KMS-11 (cell line): ENCODE results near the gene ICOS.

Experiments
- H2AFZ ChIP-seq: fragments of 200-600 bp; sonication (generic); 2 replicates; pipeline ENCODE4 v1.6.1; 2016; ENCODE audit warnings: antibody characterized with exemption, mixed run types, low read depth
- H3K27ac ChIP-seq: fragments of 200-600 bp; sonication (generic); 2 replicates; pipeline ENCODE4 v1.6.1; 2016; ENCODE audit warnings: mild to moderate bottlenecking, mixed run types
- H3K27me3 ChIP-seq: fragments of 200-600 bp; sonication (generic); 2 replicates; pipeline ENCODE4 v1.6.1; 2017; ENCODE audit warnings: mild to moderate bottlenecking, low read depth, mixed run types, moderate library complexity; ENCODE audit not compliant: insufficient read depth
- H3K36me3 ChIP-seq: fragments of 200-600 bp; sonication (generic); 2 replicates; pipeline ENCODE4 v1.6.1; 2017; ENCODE audit warnings: mild to moderate bottlenecking, mixed run types; ENCODE audit not compliant: insufficient read depth
- H3K4me1 ChIP-seq: fragments of 200-600 bp; sonication (generic); 2 replicates; pipeline ENCODE4 v1.6.1; 2016; ENCODE audit warnings: mild to moderate bottlenecking, low read depth, mixed run types; ENCODE audit not compliant: poor library complexity, severe bottlenecking
- H3K4me2 ChIP-seq: fragments of 200-600 bp; sonication (generic); 2 replicates; pipeline ENCODE4 v1.7.0; 2016; ENCODE audit warnings: mild to moderate bottlenecking, mixed run types
- H3K4me3 ChIP-seq: fragments of 200-600 bp; sonication (generic); IDR thresholded peaks from 2 replicates; pipeline ENCODE4 v1.6.1; 2017; ENCODE audit warnings: low read depth, low read length, mixed read lengths; ENCODE audit not compliant: insufficient read depth
- H3K79me2 ChIP-seq: fragments of 200-600 bp; sonication (generic); 2 replicates; pipeline ENCODE4 v1.6.1; 2016; ENCODE audit warnings: low read depth, mixed run types; ENCODE audit not compliant: insufficient read depth
- H3K9ac ChIP-seq: fragments of 200-600 bp; sonication (generic); 2 replicates; pipeline ENCODE4 v1.6.1; 2016; ENCODE audit warnings: mild to moderate bottlenecking, mixed run types
- H4K20me1 ChIP-seq: fragments of 200-600 bp; sonication (generic); 2 replicates; pipeline ENCODE4 v1.6.1; 2016; ENCODE audit warnings: mild to moderate bottlenecking, mixed run types; ENCODE audit not compliant: insufficient read depth
- CTCF ChIP-seq: fragments of 200-600 bp; sonication (generic); conservative IDR thresholded peaks from 2 replicates; pipeline ENCODE4 v1.6.1; 2017; ENCODE audit warnings: low read depth, mild to moderate bottlenecking, antibody characterized with exemption, low read length, moderate library complexity, mixed read lengths

ICOS gene

GRCh38 chr2:204000446-204000845 is 63.9 kb downstream of the ICOS start:
- 0 out of 2 replicates have a peak, but pooled peaks cover 2% of the 10 kb centered on the region for H3K27me3 ChIP-seq

GRCh38 chr2:204003276-204003990 is 66.9 kb downstream of the ICOS start:
- Histone ChIP-seq H3K27ac (no peak overlapping the region), H3K27me3 (0 out of 2 replicates have a peak, but pooled peaks cover 2% of the 10 kb centered on the region), H3K4me3 (no peak overlapping the region), H3K9ac (no peak overlapping the region), H3K36me3 (no peaks in the 10 kb centered on the region), H3K4me1 (no peaks in the 10 kb centered on the region), H3K79me2 (no peaks in the 10 kb centered on the region), H2AFZ (no peak overlapping the region), H4K20me1 (no peaks in the 10 kb centered on the region), H3K4me2 (no peak overlapping the region)
- TF ChIP-seq CTCF = no peak

More at GRCh38 chr2:204000446-204000845, 63.9 kb downstream of the ICOS start:
- no peak overlapping the region for H3K9ac ChIP-seq
- no peaks in the 10 kb centered on the region for H4K20me1 ChIP-seq
- H3K4me1 ChIP-seq = no peaks in the 10 kb centered on the region
- no peak overlapping the region for H2AFZ ChIP-seq
- H3K79me2 ChIP-seq = no peaks in the 10 kb centered on the region
- H3K27ac ChIP-seq = no peak overlapping the region
- H3K36me3 ChIP-seq = no peaks in the 10 kb centered on the region
- TF ChIP-seq CTCF = no peak
- H3K4me2 ChIP-seq = no peak overlapping the region
- H3K4me3 ChIP-seq = no peak overlapping the region

- no peaks in the 10 kb centered on the region for H3K36me3 ChIP-seq
- no peak for TF ChIP-seq CTCF
- no peak overlapping the region for H2AFZ ChIP-seq
- no peaks in the 10 kb centered on the region for H3K79me2 ChIP-seq
- H3K4me2 ChIP-seq = no peak overlapping the region
- H3K27me3 ChIP-seq = 0 out of 2 replicates have a peak, but pooled peaks cover 2% of the 10 kb centered on the region
- H4K20me1 ChIP-seq = no peaks in the 10 kb centered on the region
- H3K4me3 ChIP-seq = no peak overlapping the region
- H3K9ac ChIP-seq = no peak overlapping the region
- no peak overlapping the region for H3K27ac ChIP-seq
- no peaks in the 10 kb centered on the region for H3K4me1 ChIP-seq
These were observed 68.3 kb downstream of the ICOS start for GRCh38 chr2:204004912-204005311.

- H3K27me3 ChIP-seq = 0 out of 2 replicates have a peak, but pooled peaks cover 2% of the 10 kb centered on the region
- no peaks in the 10 kb centered on the region for H4K20me1 ChIP-seq
- no peaks in the 10 kb centered on the region for H3K79me2 ChIP-seq
- no peak for TF ChIP-seq CTCF
- H3K4me2 ChIP-seq = no peak overlapping the region
- no peak overlapping the region for H3K27ac ChIP-seq
- no peaks in the 10 kb centered on the region for H3K4me1 ChIP-seq
- no peak overlapping the region for H2AFZ ChIP-seq
- H3K36me3 ChIP-seq = no peaks in the 10 kb centered on the region
- H3K9ac ChIP-seq = no peak overlapping the region
- H3K4me3 ChIP-seq = no peak overlapping the region
These were observed 69.6 kb downstream of the ICOS start for GRCh38 chr2:204005940-204006721.
